ENCODE measurements around the gene IMMP2L.

Gene IMMP2L

GRCh38 chr7:111159426-111159825, 402.9 kb downstream of the IMMP2L start:
- no peak for DNase-seq (ENCODE audit: low spot score)

- no peak for DNase-seq (ENCODE audit: low spot score)
Observed at GRCh38 chr7:111150709-111151108, 411.6 kb downstream of the IMMP2L start.

GRCh38 chr7:111147708-111148533, 414.4 kb downstream of the IMMP2L start:
- no peak for DNase-seq (ENCODE audit: low spot score)

GRCh38 chr7:111146136-111146535, 416.2 kb downstream of the IMMP2L start:
- DNase-seq (ENCODE audit: low spot score) = no peak

- no peak for DNase-seq (ENCODE audit: low spot score)
Observed at GRCh38 chr7:111145472-111145871, 416.8 kb downstream of the IMMP2L start.

GRCh38 chr7:111140091-111140865, 422.0 kb downstream of the IMMP2L start:
- no peak for DNase-seq (ENCODE audit: low spot score)

GRCh38 chr7:111138586-111138985, 423.7 kb downstream of the IMMP2L start:
- no peak for DNase-seq (ENCODE audit: low spot score)

- DNase-seq (ENCODE audit: low spot score) = peak; percentile 87
Observed at GRCh38 chr7:111138193-111138569, 424.1 kb downstream of the IMMP2L start.

GRCh38 chr7:111137296-111138192, 424.7 kb downstream of the IMMP2L start:
- DNase-seq (ENCODE audit: low spot score) = peak; percentile 58

- no peak for DNase-seq (ENCODE audit: low spot score)
Observed at GRCh38 chr7:111132833-111133232, 429.5 kb downstream of the IMMP2L start.

- DNase-seq (ENCODE audit: low spot score) = no peak
Observed at GRCh38 chr7:111129435-111129834, 432.9 kb downstream of the IMMP2L start.

- DNase-seq (ENCODE audit: low spot score) = no peak
Observed at GRCh38 chr7:111126987-111127386, 435.3 kb downstream of the IMMP2L start.

GRCh38 chr7:111115966-111116365, 446.3 kb downstream of the IMMP2L start:
- DNase-seq (ENCODE audit: low spot score) = no peak

- DNase-seq (ENCODE audit: low spot score) = no peak
Observed at GRCh38 chr7:111113263-111114017, 448.9 kb downstream of the IMMP2L start.

- DNase-seq (ENCODE audit: low spot score) = no peak
Observed at GRCh38 chr7:111112439-111112838, 449.9 kb downstream of the IMMP2L start.

- no peak for DNase-seq (ENCODE audit: low spot score)
Observed at GRCh38 chr7:111108496-111108895, 453.8 kb downstream of the IMMP2L start.

- DNase-seq (ENCODE audit: low spot score) = no peak
Observed at GRCh38 chr7:111108000-111108399, 454.3 kb downstream of the IMMP2L start.

GRCh38 chr7:111107579-111107978, 454.7 kb downstream of the IMMP2L start:
- DNase-seq (ENCODE audit: low spot score) = no peak

- no peak for DNase-seq (ENCODE audit: low spot score)
Observed at GRCh38 chr7:111105269-111105668, 457.0 kb downstream of the IMMP2L start.

- DNase-seq (ENCODE audit: low spot score) = no peak
Observed at GRCh38 chr7:111104710-111105109, 457.6 kb downstream of the IMMP2L start.

GRCh38 chr7:111103678-111104274, 458.5 kb downstream of the IMMP2L start:
- DNase-seq (ENCODE audit: low spot score) = no peak

Measured in activated CD4-positive, alpha-beta T cell treated with anti-CD3 and anti-CD28 coated beads, Interleukin-2, Interleukin-4, amounts not matched to agents 100 ng/mL and 50 ng/mL, durations not matched to agents 16 hours and 8 hours (primary cell).